ENCODE results near the gene DHRS3. TPM values are rescaled to one million over a fixed set of nuclear protein-coding genes. Genes with fewer than 3 reads are reported as not detected.
"Not testable (repeated sequence)": the region's sequence is repeated elsewhere in the genome, so short reads cannot be mapped to it uniquely, and the experiment has no call there.

The DHRS3 gene
- polyA plus RNA-seq, 3 donors: 68.3 to 85.7 (median 68.8) TPM

DNA sequence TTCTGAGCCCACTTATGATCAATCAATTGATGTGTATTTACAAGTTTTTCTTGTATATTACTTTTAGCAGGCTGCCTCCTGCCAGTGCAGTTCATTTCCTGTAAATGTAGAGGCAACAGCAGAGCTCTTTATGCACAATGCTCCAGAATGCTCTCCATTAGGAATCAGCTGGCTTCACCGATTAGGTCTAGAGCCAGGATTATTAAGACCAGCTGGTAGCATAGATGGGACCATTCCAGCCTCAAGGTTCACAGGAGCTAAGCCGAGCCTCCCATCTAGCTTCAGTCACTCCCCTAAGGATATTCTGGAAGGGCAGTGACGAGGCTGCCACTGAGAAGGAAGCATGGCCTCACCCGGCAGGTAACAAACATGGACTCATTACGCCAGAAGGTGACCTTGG, 36.8 kb downstream of the DHRS3 start:
- DNase-seq (ENCODE audit: low read depth in 3 of 3, low spot score in 2 of 3): no peak

GRCh38 chr1:12580054-12580887, 37.7 kb downstream of the DHRS3 start:
- no peak for DNase-seq (ENCODE audit: low read depth in 3 of 3, low spot score in 2 of 3)

GRCh38 chr1:12578860-12579422, 39.1 kb downstream of the DHRS3 start:
- no peak for DNase-seq (ENCODE audit: low read depth in 3 of 3, low spot score in 2 of 3)

DNA sequence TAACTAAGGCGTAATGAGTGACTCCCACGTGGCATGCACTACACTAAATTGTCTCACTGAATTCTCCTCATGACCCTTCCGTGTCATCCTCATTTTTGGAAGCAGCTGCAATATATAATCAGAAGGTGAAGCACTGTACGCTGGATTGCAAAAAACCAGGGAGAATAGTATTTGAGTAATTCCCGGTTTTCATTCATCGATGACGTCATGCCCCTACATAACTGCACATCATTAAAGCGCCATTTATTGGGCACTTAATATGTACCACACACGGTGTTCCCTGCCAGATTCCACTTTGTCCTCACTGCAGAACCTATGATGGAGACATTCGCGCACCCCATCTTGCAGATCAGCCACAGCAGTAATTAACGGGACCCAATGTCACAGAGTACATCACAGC, 41.0 kb downstream of the DHRS3 start:
- no peak for DNase-seq (ENCODE audit: low read depth in 3 of 3, low spot score in 2 of 3)

- no peak for DNase-seq (ENCODE audit: low read depth in 3 of 3, low spot score in 2 of 3)
These were observed 43.3 kb downstream of the DHRS3 start for GRCh38 chr1:12574757-12575139.

GRCh38 chr1:12573015-12573825, 44.8 kb downstream of the DHRS3 start:
- DNase-seq (ENCODE audit: low read depth in 3 of 3, low spot score in 2 of 3): no peak

- no peak for DNase-seq (ENCODE audit: low read depth in 3 of 3, low spot score in 2 of 3)
These were observed 45.5 kb downstream of the DHRS3 start for GRCh38 chr1:12572522-12572921.

DNA sequence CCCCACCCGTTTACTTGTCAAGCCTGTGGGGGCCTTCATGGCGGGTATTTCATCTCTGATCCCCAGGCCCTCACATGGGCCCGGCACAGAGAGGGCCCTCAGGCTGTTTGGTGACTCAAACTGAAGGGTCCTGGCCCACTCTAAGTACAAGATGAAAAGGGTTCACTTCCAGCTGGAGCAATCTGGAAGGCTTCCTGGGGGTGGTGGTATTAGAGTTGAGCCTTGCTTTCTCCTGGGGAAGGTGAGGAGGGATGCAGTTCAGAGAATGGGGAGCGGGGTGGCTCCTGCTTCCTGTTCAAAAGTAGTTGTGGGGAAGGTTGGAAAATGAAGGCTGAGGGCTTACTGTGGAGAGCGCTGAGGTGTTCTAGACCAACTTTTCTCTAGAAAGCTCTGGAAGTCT, 47.7 kb downstream of the DHRS3 start:
- no peak for DNase-seq (ENCODE audit: low read depth in 3 of 3, low spot score in 2 of 3)

GRCh38 chr1:12568009-12568767, 49.8 kb downstream of the DHRS3 start:
- DNase-seq (ENCODE audit: low read depth in 3 of 3, low spot score in 2 of 3): no peak

GRCh38 chr1:12567288-12567819, 50.7 kb downstream of the DHRS3 start:
- no peak for DNase-seq (ENCODE audit: low read depth in 3 of 3, low spot score in 2 of 3)

DNA sequence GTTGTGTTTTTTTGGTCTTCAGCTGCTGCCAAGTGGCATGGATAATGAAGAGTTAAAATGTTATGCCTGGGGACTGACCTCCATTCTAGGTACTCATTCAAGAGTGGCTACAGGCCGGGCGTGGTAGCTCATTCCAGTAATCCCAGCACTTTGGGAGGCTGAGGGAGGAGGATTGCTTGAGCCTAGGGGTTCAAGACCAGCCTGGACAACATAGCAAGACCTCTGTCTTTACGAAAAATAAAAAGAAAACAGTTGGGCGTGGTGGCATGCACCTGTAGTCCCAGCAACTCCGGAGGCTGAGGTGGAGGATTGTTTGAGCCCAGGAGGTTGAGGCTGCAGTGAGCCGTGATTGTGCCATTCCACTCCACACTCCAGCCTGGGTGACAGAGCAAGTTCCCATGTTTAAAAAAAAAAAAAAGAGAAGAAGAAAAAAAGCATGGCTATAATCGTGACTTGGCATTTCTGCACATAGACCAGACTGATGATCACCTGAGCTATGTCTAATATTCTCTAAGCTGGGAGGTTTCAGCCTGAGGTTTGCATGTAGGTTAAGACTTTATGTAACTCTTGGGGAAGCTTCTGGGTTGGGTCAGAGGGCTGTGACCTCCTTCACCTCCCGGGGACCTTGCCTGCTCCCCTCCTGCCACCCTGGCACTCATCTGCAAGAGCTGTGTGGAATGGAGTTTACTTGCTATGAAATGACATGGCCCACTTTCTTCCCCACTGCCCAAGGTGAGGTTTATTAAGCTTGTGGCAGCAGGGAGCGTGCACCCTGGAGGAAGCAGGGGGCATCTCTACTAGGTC, 51.3 kb downstream of the DHRS3 start:
- no peak for DNase-seq (ENCODE audit: low read depth in 3 of 3, low spot score in 2 of 3)

DNA sequence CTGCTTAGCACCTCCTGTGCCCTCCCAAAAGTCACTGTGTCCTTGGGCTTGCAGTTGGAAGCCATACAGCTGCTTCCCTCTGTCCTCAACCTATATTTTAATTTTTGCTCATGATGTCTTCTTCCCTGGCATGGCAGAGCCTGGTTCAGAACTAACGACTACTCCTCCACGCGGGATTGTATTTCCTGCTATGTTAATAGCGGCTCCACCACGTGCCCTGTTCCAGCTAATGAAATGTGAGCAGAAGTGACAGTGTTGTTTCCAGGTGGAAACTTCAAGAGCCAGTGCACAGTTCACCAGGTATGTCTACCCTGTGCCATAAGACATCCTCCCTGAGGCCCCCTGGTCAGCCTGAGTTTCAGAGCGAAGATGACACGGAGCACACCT, 52.1 kb downstream of the DHRS3 start:
- DNase-seq (ENCODE audit: low read depth in 3 of 3, low spot score in 2 of 3): no peak

DNA sequence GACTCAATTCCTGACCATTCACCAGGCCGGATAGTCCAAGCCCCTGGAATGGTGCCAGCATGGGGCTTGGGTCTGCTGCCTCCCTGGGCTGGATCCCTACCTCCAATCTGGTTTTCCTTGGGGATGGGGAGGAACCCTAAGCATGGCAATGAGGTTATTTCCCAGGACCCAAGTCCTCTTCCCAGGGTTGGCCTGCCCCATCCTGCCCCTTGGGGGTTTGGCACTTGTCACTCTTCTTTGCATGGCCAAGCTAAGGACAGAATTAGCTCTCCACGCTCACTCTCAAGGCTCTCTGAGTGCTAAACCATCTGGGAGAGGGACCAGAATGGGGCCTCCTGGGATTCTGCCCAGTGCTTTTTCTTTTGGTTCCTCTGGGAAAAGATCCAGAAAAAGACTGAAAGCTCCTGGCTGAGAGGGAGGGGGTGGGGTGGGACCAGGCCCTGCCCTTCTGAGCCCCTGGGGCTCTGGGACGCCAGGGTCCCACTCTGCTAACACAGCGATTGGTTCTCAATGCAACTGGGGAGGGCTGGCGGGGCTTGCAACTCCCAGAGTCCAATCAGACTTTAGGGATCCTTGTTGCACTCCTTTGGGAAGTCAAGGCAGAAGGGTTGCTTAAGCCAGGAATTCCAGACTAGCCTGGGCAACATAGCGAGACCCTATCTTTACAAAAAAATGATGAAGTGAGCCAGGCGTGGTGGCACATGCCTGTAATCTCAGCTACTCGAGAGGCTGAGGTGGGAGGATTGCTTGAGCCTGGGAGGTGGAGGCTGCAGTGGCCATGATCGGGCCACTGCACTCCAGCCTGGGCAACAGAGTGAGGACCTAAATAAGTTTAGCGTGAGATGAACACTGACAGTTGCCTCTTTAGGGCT, 52.7 kb downstream of the DHRS3 start:
- no peak for DNase-seq (ENCODE audit: low read depth in 3 of 3, low spot score in 2 of 3)

- not testable (repeated sequence) for DNase-seq (ENCODE audit: low read depth in 3 of 3, low spot score in 2 of 3)
These were observed 53.8 kb downstream of the DHRS3 start for GRCh38 chr1:12564251-12564650.

- no peak for DNase-seq (ENCODE audit: low read depth in 3 of 3, low spot score in 2 of 3)
These were observed 54.9 kb downstream of the DHRS3 start for GRCh38 chr1:12562955-12563576.

GRCh38 chr1:12561121-12561520, 56.9 kb downstream of the DHRS3 start:
- DNase-seq (ENCODE audit: low read depth in 3 of 3, low spot score in 2 of 3): no peak

DNA sequence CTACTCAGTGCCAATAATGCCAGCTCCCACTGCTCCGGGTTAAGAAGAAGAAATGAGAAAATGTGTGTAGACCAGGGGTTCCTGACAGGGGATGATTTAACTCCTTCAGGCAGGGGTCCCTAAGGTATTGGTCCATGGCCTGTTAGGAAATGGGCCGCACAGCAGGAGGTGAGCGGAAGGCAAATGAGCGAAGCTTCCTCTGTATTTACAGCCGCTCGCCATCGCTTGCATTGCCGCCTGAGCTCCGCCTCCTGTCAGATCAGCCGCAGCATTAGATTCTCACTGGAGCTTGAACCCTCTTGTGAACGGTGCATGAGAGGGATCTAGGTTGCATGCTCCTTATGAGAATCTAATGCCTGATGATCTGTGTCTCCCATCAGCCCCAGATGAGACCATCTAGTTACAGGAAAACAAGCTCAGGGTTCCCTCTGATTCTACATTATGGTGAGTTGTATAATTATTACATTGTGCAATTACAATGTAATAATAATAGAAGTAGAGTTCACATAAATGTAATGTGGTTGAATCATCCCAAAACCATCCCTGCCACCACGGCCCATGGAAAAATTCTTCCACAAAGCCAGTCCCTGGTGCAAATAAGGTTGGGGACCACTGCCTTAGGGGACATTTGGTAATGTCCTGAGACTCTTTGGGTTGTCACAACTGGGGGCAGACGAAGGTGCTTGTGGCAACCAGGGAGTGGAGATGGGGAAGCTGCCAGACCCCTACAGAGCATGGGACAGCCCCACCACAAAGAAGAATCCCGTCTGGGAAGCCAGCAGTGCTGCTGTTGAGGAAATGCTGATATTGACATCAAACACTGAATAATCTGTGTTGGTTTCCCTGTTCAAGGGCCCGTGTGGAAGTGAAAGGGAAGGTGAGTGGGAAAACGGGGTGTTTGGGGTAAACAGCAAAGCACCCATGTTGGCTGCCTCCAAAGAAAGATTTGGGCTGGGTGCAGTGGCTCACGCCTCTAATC, 60.8 kb downstream of the DHRS3 start:
- no peak for DNase-seq (ENCODE audit: low read depth in 3 of 3, low spot score in 2 of 3)
